BE2C (cell line): Measurements from ENCODE around the gene TNS4.

Experiments
- DNase-seq: peaks from one replicate; pipeline ENCODE4 v3.0.0-alpha.2; 2020
- H3K27me3 ChIP-seq: fragments of 250-450 bp; sonication (Bioruptor Pico); 2 replicates; pipeline ENCODE4 v1.5.1; 2020; ENCODE audit warnings: mild to moderate bottlenecking
- H3K36me3 ChIP-seq: fragments of 250-450 bp; sonication (Bioruptor Pico); 2 replicates; pipeline ENCODE4 v1.5.1; 2020; ENCODE audit warnings: mild to moderate bottlenecking
- H3K4me1 ChIP-seq: fragments of 250-450 bp; sonication (Bioruptor Pico); 2 replicates; pipeline ENCODE4 v1.5.1; 2020
- H3K4me3 ChIP-seq: 2 replicates; pipeline ENCODE4 v1.5.1; 2011; ENCODE audit warnings: low read depth, low read length
- H3K9me3 ChIP-seq: fragments of 250-450 bp; sonication (Bioruptor Pico); 2 replicates; pipeline ENCODE4 v1.5.1; 2020
- TF ChIP-seq, protein P1 (sequence below): IDR thresholded peaks from 2 replicates; pipeline ENCODE4 v1.5.1; 2012; ENCODE audit warnings: mild to moderate bottlenecking, low read depth, low read length

The TNS4 gene

DNA sequence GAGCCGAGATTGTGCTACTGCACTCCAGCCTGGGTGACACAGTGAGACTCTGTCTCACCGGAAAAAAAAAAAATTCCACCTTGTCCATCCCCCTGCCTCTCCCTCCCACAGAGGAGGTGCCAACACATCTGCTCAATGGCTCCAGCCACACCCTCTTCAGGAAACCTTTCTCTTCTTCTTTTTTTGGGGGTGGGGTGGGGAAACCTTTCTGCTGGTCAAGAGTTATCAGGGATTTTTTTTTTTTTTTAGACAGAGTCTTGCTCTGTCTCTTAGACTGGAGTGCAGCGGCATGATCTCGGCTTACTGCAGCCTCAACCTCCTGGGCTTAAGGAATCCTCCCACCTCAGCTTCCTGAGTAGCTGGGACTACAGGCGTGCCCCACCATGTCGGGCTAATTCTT, 18.7 kb downstream of the TNS4 start:
- TF ChIP-seq, protein P1, sequence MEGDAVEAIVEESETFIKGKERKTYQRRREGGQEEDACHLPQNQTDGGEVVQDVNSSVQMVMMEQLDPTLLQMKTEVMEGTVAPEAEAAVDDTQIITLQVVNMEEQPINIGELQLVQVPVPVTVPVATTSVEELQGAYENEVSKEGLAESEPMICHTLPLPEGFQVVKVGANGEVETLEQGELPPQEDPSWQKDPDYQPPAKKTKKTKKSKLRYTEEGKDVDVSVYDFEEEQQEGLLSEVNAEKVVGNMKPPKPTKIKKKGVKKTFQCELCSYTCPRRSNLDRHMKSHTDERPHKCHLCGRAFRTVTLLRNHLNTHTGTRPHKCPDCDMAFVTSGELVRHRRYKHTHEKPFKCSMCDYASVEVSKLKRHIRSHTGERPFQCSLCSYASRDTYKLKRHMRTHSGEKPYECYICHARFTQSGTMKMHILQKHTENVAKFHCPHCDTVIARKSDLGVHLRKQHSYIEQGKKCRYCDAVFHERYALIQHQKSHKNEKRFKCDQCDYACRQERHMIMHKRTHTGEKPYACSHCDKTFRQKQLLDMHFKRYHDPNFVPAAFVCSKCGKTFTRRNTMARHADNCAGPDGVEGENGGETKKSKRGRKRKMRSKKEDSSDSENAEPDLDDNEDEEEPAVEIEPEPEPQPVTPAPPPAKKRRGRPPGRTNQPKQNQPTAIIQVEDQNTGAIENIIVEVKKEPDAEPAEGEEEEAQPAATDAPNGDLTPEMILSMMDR, result no peak
- H3K36me3 ChIP-seq, result no peaks in the 10 kb centered on the region
- H3K27me3 ChIP-seq, result no peaks in the 10 kb centered on the region
- no peak overlapping the region for H3K4me3 ChIP-seq
- H3K4me1 ChIP-seq, result peaks cover 4% of the 10 kb centered on the region; the same call in 1 of the 2 replicates
- DNase-seq, result no peak
- H3K9me3 ChIP-seq, result no peaks in the 10 kb centered on the region

DNA sequence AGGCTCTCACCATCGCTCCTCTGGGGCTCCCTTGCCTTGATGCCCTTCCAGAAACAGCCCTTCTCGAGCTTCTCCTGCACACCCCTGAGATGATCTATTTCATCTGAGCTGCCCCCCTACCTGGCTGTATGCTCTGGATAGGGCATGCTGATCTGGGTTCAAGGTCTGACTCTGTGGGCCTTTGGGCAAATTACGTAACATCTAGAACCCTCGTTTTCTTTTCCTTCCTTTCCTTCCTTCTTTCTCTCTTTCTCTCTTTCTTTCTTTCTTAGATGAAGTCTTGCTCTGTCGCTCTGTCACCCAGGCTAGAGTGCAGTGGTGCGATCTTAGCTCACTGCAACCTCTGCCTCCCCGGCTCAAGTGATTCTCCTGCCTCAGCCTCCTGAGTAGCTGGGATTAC, 20.3 kb downstream of the TNS4 start:
- TF ChIP-seq, protein P1, result no peak
- DNase-seq, result no peak

DNA sequence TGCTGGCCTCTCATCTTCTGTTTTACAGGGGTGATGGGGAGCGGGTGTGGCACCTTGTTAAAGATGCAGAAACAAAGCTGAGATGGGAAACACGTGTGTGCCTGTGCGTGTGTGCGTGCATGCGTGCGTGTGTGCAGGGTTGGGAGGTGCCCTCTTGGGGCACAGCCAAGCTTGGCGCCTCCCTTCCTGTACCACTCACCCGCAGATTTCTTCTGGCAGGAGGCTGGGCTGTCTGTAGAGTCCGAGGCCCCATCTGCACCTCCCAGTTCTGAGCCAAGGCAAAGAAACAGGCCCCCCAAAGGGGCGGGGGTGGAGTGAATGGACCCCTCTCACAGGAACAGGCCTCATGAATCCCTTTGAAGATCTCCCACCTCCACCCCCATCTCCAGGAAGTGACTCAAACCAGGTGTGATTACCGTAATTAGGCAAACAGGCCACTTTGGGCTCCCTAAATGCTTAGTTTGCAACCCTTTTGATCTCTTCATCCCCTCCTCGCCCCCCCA, 20.9 kb downstream of the TNS4 start:
- TF ChIP-seq, protein P1, result no peak
- Histone ChIP-seq H3K9me3 (no peaks in the 10 kb centered on the region), H3K4me1 (peaks cover 7% of the 10 kb centered on the region), H3K36me3 (no peaks in the 10 kb centered on the region), H3K27me3 (no peaks in the 10 kb centered on the region), H3K4me3 (no peak overlapping the region)
- DNase-seq, result no peak

More for the DNA sequence above, 20.3 kb downstream of the TNS4 start:
- Histone ChIP-seq H3K4me1 (peaks cover 4% of the 10 kb centered on the region; the same call in 1 of the 2 replicates), H3K4me3 (no peak overlapping the region), H3K36me3 (no peaks in the 10 kb centered on the region), H3K27me3 (no peaks in the 10 kb centered on the region), H3K9me3 (no peaks in the 10 kb centered on the region)

DNA sequence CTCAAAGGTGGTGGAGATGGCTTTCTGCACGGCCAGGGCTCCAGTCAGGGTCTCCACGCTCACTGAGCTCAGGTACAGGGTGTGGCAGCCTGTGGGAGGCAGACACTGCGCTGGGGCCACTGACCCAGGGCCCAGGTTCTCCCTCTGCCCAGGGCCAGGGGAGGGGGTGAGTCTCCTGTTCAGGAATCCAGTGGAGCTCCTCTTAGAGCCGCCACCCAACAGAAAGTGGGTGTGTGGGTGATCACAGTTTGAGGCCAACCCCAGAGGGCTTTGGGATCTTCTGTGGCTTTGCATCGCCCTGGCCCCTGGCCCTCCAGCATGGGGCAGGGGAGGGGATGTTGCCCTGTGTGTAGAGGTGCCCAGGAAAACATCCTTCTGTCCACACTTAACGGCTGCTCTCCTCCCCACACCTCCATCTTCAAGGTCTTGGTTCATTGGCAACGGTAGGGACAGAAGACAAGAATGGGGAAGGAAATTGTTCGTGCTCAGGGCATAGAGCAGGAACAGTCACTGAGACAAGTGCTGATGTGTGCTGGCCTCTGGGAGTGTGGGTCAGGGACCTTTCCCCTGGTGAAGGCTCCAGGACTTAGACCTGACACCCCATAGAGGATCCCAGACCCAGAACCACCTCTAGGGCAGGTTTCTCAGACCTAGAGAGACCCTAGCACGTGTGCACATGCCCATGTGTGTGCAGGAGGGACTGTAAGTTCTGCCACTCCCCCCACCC, 21.5 kb downstream of the TNS4 start:
- Histone ChIP-seq H3K27me3 (no peaks in the 10 kb centered on the region), H3K4me1 (peaks cover 11% of the 10 kb centered on the region), H3K4me3 (no peak overlapping the region), H3K9me3 (no peaks in the 10 kb centered on the region), H3K36me3 (no peaks in the 10 kb centered on the region)
- no peak for DNase-seq
- TF ChIP-seq, protein P1, result no peak

DNA sequence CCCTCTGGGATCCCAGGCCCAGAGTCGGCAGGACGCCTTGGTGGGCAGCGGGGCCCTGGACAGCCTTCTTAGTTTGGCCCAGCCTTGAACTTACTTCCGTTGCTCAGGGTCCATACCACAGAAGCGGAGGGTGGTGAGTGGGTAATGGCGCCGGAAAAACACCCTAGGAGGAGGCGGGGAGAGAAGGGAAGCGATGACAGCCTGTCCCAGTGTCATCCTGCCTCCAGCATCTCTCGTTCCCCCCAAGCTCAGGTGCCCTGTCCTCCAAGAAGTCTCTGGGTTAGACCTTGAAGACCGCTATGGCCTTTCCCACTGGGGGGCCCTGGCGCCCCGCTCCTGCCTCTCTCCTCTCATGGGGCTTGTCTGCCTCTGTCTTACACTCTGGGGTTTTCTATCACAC, 22.9 kb downstream of the TNS4 start:
- Histone ChIP-seq H3K27me3 (no peaks in the 10 kb centered on the region), H3K4me3 (no peak overlapping the region), H3K9me3 (no peaks in the 10 kb centered on the region), H3K4me1 (peaks cover 7% of the 10 kb centered on the region), H3K36me3 (no peaks in the 10 kb centered on the region)
- TF ChIP-seq, protein P1, result no peak
- no peak for DNase-seq

DNA sequence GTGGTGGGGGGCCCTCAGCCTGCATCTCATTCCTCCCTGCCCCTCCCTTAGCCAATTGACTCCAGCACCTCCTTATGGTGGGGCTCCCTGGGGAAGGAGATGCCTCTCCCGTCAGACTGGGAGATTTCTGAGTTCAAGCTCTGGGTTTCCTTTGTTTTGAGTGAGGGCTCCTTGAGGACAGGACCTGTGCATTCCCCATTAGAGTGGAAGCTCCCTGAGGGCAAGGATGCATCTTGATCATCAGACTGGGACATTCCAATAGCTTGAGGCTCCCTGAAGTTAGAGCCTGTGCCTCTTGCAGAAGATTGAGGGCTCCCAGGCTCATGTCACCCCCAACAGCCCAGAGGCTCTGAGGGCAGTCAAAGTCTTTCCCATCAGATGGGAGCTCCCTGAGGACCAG, 23.6 kb downstream of the TNS4 start:
- H3K36me3 ChIP-seq, result no peaks in the 10 kb centered on the region
- H3K4me1 ChIP-seq, result peaks cover 7% of the 10 kb centered on the region

More for the DNA sequence above, 23.6 kb downstream of the TNS4 start:
- TF ChIP-seq, protein P1, result no peak
- Histone ChIP-seq H3K9me3 (no peaks in the 10 kb centered on the region), H3K4me3 (no peak overlapping the region), H3K27me3 (no peaks in the 10 kb centered on the region)
- DNase-seq, result no peak
